ENCODE results near the gene MAN2C1. TPM values are rescaled to one million over a fixed set of nuclear protein-coding genes. Genes with fewer than 3 reads are reported as not detected.

The MAN2C1 gene
- total and polyA plus RNA-seq, 10 donors = 112 to 499 (median 274) TPM

GRCh38 chr15:75361361-75361988, 6.9 kb downstream of the MAN2C1 start:
- no peak for TF ChIP-seq CTCF (IDR thresholded peaks at IDR 0.05 in 8 of 11, conservative IDR thresholded peaks at IDR 0.05 in 3 of 11)
- TF ChIP-seq POLR2AphosphoS5 (IDR thresholded peaks at IDR 0.05) = no peak
- DNase-seq = no peak
- H3K27ac ChIP-seq = no peak overlapping the region
- 95 to 98% (median 97%) methylated on average over 7 to 10 of the region's 10 CpGs for WGBS, 5 donors
- H3K4me1 ChIP-seq = peaks cover 0 to 5% (median 0%) of the 10 kb centered on the region in 6 donors
- H3K36me3 ChIP-seq = peaks cover 0 to 100% (median 88%) of the 10 kb centered on the region in 6 donors
- intact Hi-C loops (cut with DNase I; ENCODE audit: low total_unique reads) = no loop called here
- no peaks in the 10 kb centered on the region for H3K9me3 ChIP-seq
- no peaks in the 10 kb centered on the region for H3K27me3 ChIP-seq (replicated peaks in 1 of 7)
- H3K4me3 ChIP-seq = no peak overlapping the region

GRCh38 chr15:75360856-75361255, 7.6 kb downstream of the MAN2C1 start:
- peaks cover 0 to 100% (median 88%) of the 10 kb centered on the region in 6 donors for H3K36me3 ChIP-seq
- no peaks in the 10 kb centered on the region for H3K27me3 ChIP-seq (replicated peaks in 1 of 7)
- H3K4me1 ChIP-seq = no peaks in the 10 kb centered on the region
- H3K27ac ChIP-seq = no peak overlapping the region
- no peak overlapping the region for H3K4me3 ChIP-seq
- H3K9me3 ChIP-seq = no peaks in the 10 kb centered on the region
- DNase-seq = no peak
- no peak for TF ChIP-seq POLR2A (IDR thresholded peaks at IDR 0.05)
- 86 to 94% (median 93%) methylated on average over 6 to 7 of the region's 7 CpGs for WGBS, 5 donors
- intact Hi-C loops (cut with DNase I; ENCODE audit: low total_unique reads) = no loop called here

DNA sequence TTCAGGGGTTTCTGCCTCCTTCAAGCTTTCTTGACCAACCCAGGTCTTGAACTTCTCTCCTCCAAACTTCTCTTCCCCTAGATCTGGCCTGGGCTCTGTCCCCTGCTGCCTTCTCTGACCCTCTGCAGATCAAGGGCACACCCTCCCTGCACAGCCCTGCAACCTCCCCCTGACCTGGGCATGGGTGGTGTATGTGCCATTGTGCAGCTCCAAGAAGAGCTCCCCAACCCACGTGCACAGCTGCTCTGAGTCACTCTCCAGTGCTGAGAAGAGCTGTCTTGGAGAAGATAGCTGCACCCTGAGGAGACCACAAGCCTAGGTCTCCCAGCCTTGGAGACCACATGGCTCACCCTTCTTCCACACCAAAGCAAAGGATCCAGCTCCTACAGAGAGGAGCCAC, 8.0 kb downstream of the MAN2C1 start:
- H3K36me3 ChIP-seq = peaks cover 0 to 100% (median 87%) of the 10 kb centered on the region in 6 donors
- H3K9me3 ChIP-seq = no peaks in the 10 kb centered on the region
- H3K27ac ChIP-seq = no peak overlapping the region
- no peak overlapping the region for H3K4me3 ChIP-seq
- no peaks in the 10 kb centered on the region for H3K4me1 ChIP-seq
- TF ChIP-seq POLR2AphosphoS5 (IDR thresholded peaks at IDR 0.05) (no peak), CTCF (IDR thresholded peaks at IDR 0.05 in 8 of 11, conservative IDR thresholded peaks at IDR 0.05 in 3 of 11) (no peak), POLR2A (IDR thresholded peaks at IDR 0.05) (no peak)
- no peak for DNase-seq
- H3K27me3 ChIP-seq (replicated peaks in 1 of 7) = no peaks in the 10 kb centered on the region
- 25 to 100% (median 82%) methylated on average over 1 of the region's 1 CpG for WGBS, 5 donors
- intact Hi-C loops (cut with DNase I; ENCODE audit: low total_unique reads) = no loop called here

GRCh38 chr15:75359537-75360250, 8.7 kb downstream of the MAN2C1 start:
- intact Hi-C loops (cut with DNase I; ENCODE audit: low total_unique reads) = no loop called here
- Histone ChIP-seq H3K27ac (no peak overlapping the region), H3K27me3 (replicated peaks in 1 of 7) (no peaks in the 10 kb centered on the region), H3K9me3 (no peaks in the 10 kb centered on the region), H3K4me1 (no peaks in the 10 kb centered on the region), H3K36me3 (peaks cover 0 to 100% (median 83%) of the 10 kb centered on the region in 6 donors), H3K4me3 (no peak overlapping the region)
- 90 to 97% (median 93%) methylated on average over 8 to 15 of the region's 15 CpGs for WGBS, 5 donors
- DNase-seq = no peak
- peak in 1 of 3 donors; percentile 47 for TF ChIP-seq POLR2AphosphoS5 (IDR thresholded peaks at IDR 0.05)
- TF ChIP-seq CTCF (IDR thresholded peaks at IDR 0.05 in 8 of 11, conservative IDR thresholded peaks at IDR 0.05 in 3 of 11) = no peak

Data from spleen (tissue), 11 donors.